ENCODE results near the gene RYK. TPM values are rescaled to one million over a fixed set of nuclear protein-coding genes. Genes with fewer than 3 reads are reported as not detected.

The RYK gene
- total RNA-seq, 4 donors from 2014 or later: 69.3 to 100 (median 84.7) TPM

GRCh38 chr3:134189849-134190248 lies 60.8 kb downstream of the RYK start:
- ATAC-seq (ENCODE audit: low FRiP score): no peak
- TF ChIP-seq CTCF (IDR thresholded peaks at IDR 0.05): no peak

GRCh38 chr3:134186391-134186790 lies 64.3 kb downstream of the RYK start:
- DNase-seq (ENCODE audit: low spot score) (no peak), ATAC-seq (ENCODE audit: low FRiP score) (no peak)
- TF ChIP-seq CTCF (IDR thresholded peaks at IDR 0.05): no peak

More at GRCh38 chr3:134189849-134190248, 60.8 kb downstream of the RYK start:
- no peak for DNase-seq (ENCODE audit: low spot score)

- DNase-seq (ENCODE audit: low spot score): no peak
- ATAC-seq (ENCODE audit: low FRiP score): no peak
- no peak for TF ChIP-seq CTCF (IDR thresholded peaks at IDR 0.05)
These were observed 69.9 kb downstream of the RYK start for GRCh38 chr3:134180761-134181160.

GRCh38 chr3:134179508-134179907 lies 71.2 kb downstream of the RYK start:
- ATAC-seq (ENCODE audit: low FRiP score) (no peak), DNase-seq (ENCODE audit: low spot score) (no peak)

GRCh38 chr3:134163096-134163495 lies 87.6 kb downstream of the RYK start:
- no peak for TF ChIP-seq CTCF (IDR thresholded peaks at IDR 0.05)
- ATAC-seq (ENCODE audit: low FRiP score): no peak
- no peak for DNase-seq (ENCODE audit: low spot score)

More at GRCh38 chr3:134179508-134179907, 71.2 kb downstream of the RYK start:
- no peak for TF ChIP-seq CTCF (IDR thresholded peaks at IDR 0.05)

- no peak for TF ChIP-seq CTCF (IDR thresholded peaks at IDR 0.05)
- ATAC-seq (ENCODE audit: low FRiP score) (no peak), DNase-seq (ENCODE audit: low spot score) (no peak)
These were observed 88.6 kb downstream of the RYK start for GRCh38 chr3:134161898-134162615.

GRCh38 chr3:134155446-134155845 lies 95.2 kb downstream of the RYK start:
- ATAC-seq (ENCODE audit: low FRiP score) (no peak), DNase-seq (ENCODE audit: low spot score) (no peak)
- TF ChIP-seq CTCF (IDR thresholded peaks at IDR 0.05): no peak

Measured in omental fat pad (tissue), 4 donors.